KMS-11 (cell line): ENCODE measurements around the gene LPO.

Experiments
- H2AFZ ChIP-seq: fragments of 200-600 bp; sonication (generic); 2 replicates; pipeline ENCODE4 v1.6.1; 2016; ENCODE audit warnings: antibody characterized with exemption, mixed run types, low read depth
- H3K27ac ChIP-seq: fragments of 200-600 bp; sonication (generic); 2 replicates; pipeline ENCODE4 v1.6.1; 2016; ENCODE audit warnings: mild to moderate bottlenecking, mixed run types
- H3K27me3 ChIP-seq: fragments of 200-600 bp; sonication (generic); 2 replicates; pipeline ENCODE4 v1.6.1; 2017; ENCODE audit warnings: mild to moderate bottlenecking, low read depth, mixed run types, moderate library complexity; ENCODE audit not compliant: insufficient read depth
- H3K36me3 ChIP-seq: fragments of 200-600 bp; sonication (generic); 2 replicates; pipeline ENCODE4 v1.6.1; 2017; ENCODE audit warnings: mild to moderate bottlenecking, mixed run types; ENCODE audit not compliant: insufficient read depth
- H3K4me1 ChIP-seq: fragments of 200-600 bp; sonication (generic); 2 replicates; pipeline ENCODE4 v1.6.1; 2016; ENCODE audit warnings: mild to moderate bottlenecking, low read depth, mixed run types; ENCODE audit not compliant: poor library complexity, severe bottlenecking
- H3K4me2 ChIP-seq: fragments of 200-600 bp; sonication (generic); 2 replicates; pipeline ENCODE4 v1.7.0; 2016; ENCODE audit warnings: mild to moderate bottlenecking, mixed run types
- H3K4me3 ChIP-seq: fragments of 200-600 bp; sonication (generic); IDR thresholded peaks from 2 replicates; pipeline ENCODE4 v1.6.1; 2017; ENCODE audit warnings: low read depth, low read length, mixed read lengths; ENCODE audit not compliant: insufficient read depth
- H3K79me2 ChIP-seq: fragments of 200-600 bp; sonication (generic); 2 replicates; pipeline ENCODE4 v1.6.1; 2016; ENCODE audit warnings: low read depth, mixed run types; ENCODE audit not compliant: insufficient read depth
- H3K9ac ChIP-seq: fragments of 200-600 bp; sonication (generic); 2 replicates; pipeline ENCODE4 v1.6.1; 2016; ENCODE audit warnings: mild to moderate bottlenecking, mixed run types
- H4K20me1 ChIP-seq: fragments of 200-600 bp; sonication (generic); 2 replicates; pipeline ENCODE4 v1.6.1; 2016; ENCODE audit warnings: mild to moderate bottlenecking, mixed run types; ENCODE audit not compliant: insufficient read depth
- CTCF ChIP-seq: fragments of 200-600 bp; sonication (generic); conservative IDR thresholded peaks from 2 replicates; pipeline ENCODE4 v1.6.1; 2017; ENCODE audit warnings: low read depth, mild to moderate bottlenecking, antibody characterized with exemption, low read length, moderate library complexity, mixed read lengths

Gene LPO

GRCh38 chr17:58239987-58240386, 1.6 kb downstream of the LPO start:
- Histone ChIP-seq H3K4me1 (peaks cover 7% of the 10 kb centered on the region), H3K9ac (no peak overlapping the region), H3K27ac (no peak overlapping the region), H3K4me3 (no peak overlapping the region), H3K4me2 (no peak overlapping the region), H2AFZ (no peak overlapping the region), H3K79me2 (no peaks in the 10 kb centered on the region), H4K20me1 (no peaks in the 10 kb centered on the region), H3K36me3 (no peaks in the 10 kb centered on the region), H3K27me3 (peaks cover 3% of the 10 kb centered on the region)
- no peak for TF ChIP-seq CTCF

- Histone ChIP-seq H3K79me2 (no peaks in the 10 kb centered on the region), H3K36me3 (no peaks in the 10 kb centered on the region), H3K27me3 (peaks cover 11% of the 10 kb centered on the region), H3K9ac (no peak overlapping the region), H3K4me3 (no peak overlapping the region), H2AFZ (no peak overlapping the region), H4K20me1 (no peaks in the 10 kb centered on the region), H3K27ac (no peak overlapping the region), H3K4me2 (no peak overlapping the region), H3K4me1 (peaks cover 7% of the 10 kb centered on the region)
- TF ChIP-seq CTCF = no peak
These were observed 3.9 kb downstream of the LPO start for GRCh38 chr17:58242171-58242784.

- no peak overlapping the region for H3K4me3 ChIP-seq
- peaks cover 15% of the 10 kb centered on the region for H3K4me1 ChIP-seq
- H3K4me2 ChIP-seq = no peak overlapping the region
- no peaks in the 10 kb centered on the region for H3K36me3 ChIP-seq
- peaks cover 11% of the 10 kb centered on the region for H3K27me3 ChIP-seq
- no peak overlapping the region for H3K27ac ChIP-seq
- no peaks in the 10 kb centered on the region for H4K20me1 ChIP-seq
- H2AFZ ChIP-seq = no peak overlapping the region
- H3K9ac ChIP-seq = no peak overlapping the region
- no peak for TF ChIP-seq CTCF
- H3K79me2 ChIP-seq = no peaks in the 10 kb centered on the region
These were observed 6.6 kb downstream of the LPO start for GRCh38 chr17:58244963-58245362.

GRCh38 chr17:58245428-58246103, 7.2 kb downstream of the LPO start:
- Histone ChIP-seq H3K4me1 (peaks cover 15% of the 10 kb centered on the region), H3K79me2 (no peaks in the 10 kb centered on the region), H2AFZ (no peak overlapping the region), H3K27ac (no peak overlapping the region), H3K36me3 (no peaks in the 10 kb centered on the region), H3K27me3 (peaks cover 11% of the 10 kb centered on the region), H4K20me1 (no peaks in the 10 kb centered on the region), H3K9ac (no peak overlapping the region), H3K4me2 (no peak overlapping the region), H3K4me3 (no peak overlapping the region)
- TF ChIP-seq CTCF = no peak
